Epithelial cell of esophagus (primary cell): Measurements from ENCODE around the gene AHCYL1.

Source experiments
- DNase-seq: peaks from one replicate; pipeline ENCODE4 v3.0.0; 2010; ENCODE audit warnings: low read depth
- H3K4me3 ChIP-seq: 2 replicates; pipeline ENCODE4 v1.5.1; 2011; ENCODE audit warnings: mild to moderate bottlenecking, low read length, control low read depth
- CTCF ChIP-seq: IDR thresholded peaks from 2 replicates; pipeline ENCODE4 v1.5.1; 2011; ENCODE audit warnings: low read depth, mild to moderate bottlenecking, low read length, control low read depth, inconsistent platforms; ENCODE audit not compliant: insufficient read depth; ENCODE audit errors: missing control alignments

The AHCYL1 gene

DNA sequence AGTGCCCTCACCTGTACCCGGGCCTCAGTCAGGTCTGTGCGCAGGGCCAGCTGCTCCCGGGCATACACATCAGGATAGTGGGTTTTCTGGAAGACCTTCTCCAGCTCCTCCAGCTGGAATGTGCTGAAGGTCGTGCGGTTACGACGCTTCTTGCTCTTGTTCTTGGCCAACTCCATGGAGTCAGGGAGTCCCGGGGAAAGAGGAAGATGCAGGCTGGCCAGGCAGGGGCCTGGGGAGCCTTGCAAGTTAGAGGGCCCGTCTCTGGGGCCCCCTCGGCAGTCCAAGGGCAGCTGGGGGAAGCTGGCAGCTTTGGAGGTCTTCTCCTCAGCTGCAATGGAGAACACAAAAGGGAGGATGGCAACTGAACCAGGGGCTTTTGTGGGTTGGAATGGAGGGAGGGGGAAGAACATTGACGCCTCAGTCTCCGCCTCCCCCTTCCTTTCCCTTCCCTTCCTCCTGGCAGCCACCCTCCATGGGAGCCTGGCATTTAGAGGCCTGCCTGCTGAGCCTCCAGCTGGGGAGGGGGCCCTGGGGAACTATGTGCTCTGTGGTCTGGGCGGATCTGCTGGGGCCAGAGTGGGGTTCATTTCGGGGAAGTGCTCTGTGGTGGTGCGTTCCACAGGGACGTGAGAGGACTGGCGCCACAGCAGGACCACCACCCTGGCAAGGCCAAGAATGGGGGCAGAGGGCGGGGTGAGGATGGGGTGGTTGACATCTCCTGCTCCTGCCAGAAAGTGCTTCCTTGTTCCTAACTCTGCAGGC, 80.2 kb downstream of the AHCYL1 start:
- DNase-seq = no peak
- TF ChIP-seq CTCF = no peak
- no peak overlapping the region for H3K4me3 ChIP-seq

DNA sequence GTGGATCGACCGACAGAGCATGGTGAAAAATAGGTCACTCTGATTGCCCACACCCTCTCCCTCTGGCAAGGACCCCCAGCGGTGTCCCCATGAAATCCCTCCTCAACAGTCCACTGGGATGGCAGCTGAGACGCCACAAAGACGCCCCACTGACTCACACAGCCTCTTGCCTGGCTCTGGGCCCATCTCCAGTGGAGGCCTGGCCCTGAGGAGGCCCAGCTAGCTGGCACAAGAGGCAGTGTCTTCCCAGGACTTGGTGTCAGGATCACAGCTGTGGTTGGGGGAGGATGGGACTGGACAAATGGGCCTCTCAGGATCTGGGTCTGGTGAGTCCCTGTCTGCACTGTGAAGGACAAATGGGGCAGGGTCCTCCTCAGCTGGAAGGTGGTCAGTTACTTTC, 81.3 kb downstream of the AHCYL1 start:
- H3K4me3 ChIP-seq = no peak overlapping the region
- no peak for DNase-seq
- TF ChIP-seq CTCF = no peak

DNA sequence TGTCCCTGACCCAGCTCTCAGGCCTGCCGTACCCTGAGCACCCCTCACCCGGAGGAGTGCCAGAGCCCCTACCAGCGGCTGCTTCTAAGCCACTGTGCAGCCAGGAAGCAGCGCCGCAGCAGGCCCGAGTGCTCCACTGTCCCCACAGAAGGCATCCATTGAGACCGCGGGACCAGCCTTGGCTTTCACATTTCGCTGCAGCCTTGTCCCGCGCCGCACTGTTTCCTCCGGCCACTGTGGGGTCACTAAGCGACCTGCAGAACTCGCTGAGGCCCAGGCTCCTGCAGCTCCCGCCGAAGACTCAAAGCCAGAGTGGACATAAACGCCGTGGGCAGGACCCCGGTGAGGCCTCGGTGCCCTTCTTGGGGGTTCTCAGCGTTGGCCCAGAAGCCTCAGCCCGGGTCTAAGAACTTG, 82.9 kb downstream of the AHCYL1 start:
- H3K4me3 ChIP-seq = no peak overlapping the region
- no peak for DNase-seq
- TF ChIP-seq CTCF = no peak

- DNase-seq = no peak
- TF ChIP-seq CTCF = no peak
- no peak overlapping the region for H3K4me3 ChIP-seq
Measured at GRCh38 chr1:110067893-110068645, 83.5 kb downstream of the AHCYL1 start.

- H3K4me3 ChIP-seq = no peak overlapping the region
- DNase-seq = no peak
- no peak for TF ChIP-seq CTCF
Measured at GRCh38 chr1:110068646-110069403, 84.3 kb downstream of the AHCYL1 start.

GRCh38 chr1:110069404-110070281, 85.1 kb downstream of the AHCYL1 start:
- H3K4me3 ChIP-seq = no peak overlapping the region
- DNase-seq = no peak
- TF ChIP-seq CTCF = no peak
